K562 (cell line): ENCODE measurements around the gene ATF6B. TPM values are rescaled to one million over a fixed set of nuclear protein-coding genes. Genes with fewer than 3 reads are reported as not detected.

Experiments used
- JUND ChIP-seq, 2 experiments: IDR thresholded peaks; 2 replicates in 1 of 2; 3 replicates in 1 of 2; pipeline ENCODE4 v1.6.1; 2011; ENCODE audit warnings: borderline replicate concordance in 2 of 2, low read depth in 2 of 2, low read length in 2 of 2, improper control_type of control experiment in 1 of 2, missing biosample characterization in 1 of 2, missing genetic modification characterization in 1 of 2, missing genetic modification reagents in 1 of 2
- NCOA4 ChIP-seq: fragments of 450-650 bp; IDR thresholded peaks from 2 replicates; pipeline ENCODE4 v1.6.1; 2018; ENCODE audit warnings: mild to moderate bottlenecking; ENCODE audit not compliant: partially characterized antibody
- NONO ChIP-seq, 2 experiments: fragments of 200-400 bp in 1 of 2; fragments of 450-650 bp in 1 of 2; formaldehyde crosslinking in 1 of 2; IDR thresholded peaks; 2 replicates each; pipeline ENCODE4 v1.6.1; 2017; ENCODE audit warnings: low read depth in 2 of 2, mild to moderate bottlenecking in 2 of 2, moderate library complexity in 2 of 2, low read length in 1 of 2
- NR2C2 ChIP-seq, 2 experiments: fragments of 200-800 bp in 1 of 2; sonication (Bioruptor generic) in 1 of 2; sonication (generic) in 1 of 2; formaldehyde crosslinking in 1 of 2; IDR thresholded peaks; 2 replicates each; pipeline versions ENCODE4 v1.6.1 to v1.8.0; 2016 to 2022; ENCODE audit warnings: mild to moderate bottlenecking in 1 of 2, missing compliant biosample characterization in 1 of 2, missing genetic modification characterization in 1 of 2, missing genetic modification reagents in 1 of 2
- POLR2A ChIP-seq: fragments of 450-650 bp; conservative IDR thresholded peaks from 2 replicates; pipeline ENCODE4 v1.6.1; 2016
- POLR2B ChIP-seq: fragments of 450-650 bp; IDR thresholded peaks from 2 replicates; pipeline ENCODE4 v1.6.1; 2018; ENCODE audit warnings: low read depth; ENCODE audit not compliant: partially characterized antibody
- RBBP5 ChIP-seq: fragments of 200-600 bp; sonication (generic); IDR thresholded peaks from 2 replicates; pipeline ENCODE4 v1.6.1; 2012; ENCODE audit warnings: borderline replicate concordance, mild to moderate bottlenecking, low read length, control low read depth, inconsistent platforms; ENCODE audit not compliant: insufficient read depth, poor library complexity, severe bottlenecking
- RBM34 ChIP-seq: fragments of 200-400 bp; formaldehyde crosslinking; IDR thresholded peaks from 2 replicates; pipeline ENCODE4 v1.6.1; 2018; ENCODE audit warnings: low read length, borderline replicate concordance; ENCODE audit not compliant: insufficient read depth
- SMARCA4 ChIP-seq: fragments of 450-650 bp; IDR thresholded peaks from 2 replicates; pipeline ENCODE4 v1.6.1; 2016
- SMARCA5 ChIP-seq: fragments of 450-650 bp; IDR thresholded peaks from 2 replicates; pipeline ENCODE4 v1.6.1; 2016
- SPI1 ChIP-seq: IDR thresholded peaks from 2 replicates; pipeline ENCODE4 v1.6.1; 2011; ENCODE audit warnings: low read depth, low read length, control low read depth, borderline replicate concordance
- ZFP36 ChIP-seq: fragments of 150-350 bp; IDR thresholded peaks from 2 replicates; pipeline ENCODE4 v1.6.1; 2018; ENCODE audit warnings: low read length, low read depth; ENCODE audit not compliant: partially characterized antibody
- ZNF174 ChIP-seq: fragments of 250-450 bp; sonication (Bioruptor Pico); IDR thresholded peaks from 2 replicates; pipeline ENCODE4 v1.4.0; 2020; ENCODE audit warnings: mild to moderate bottlenecking
- ZNF175 ChIP-seq: fragments of 200-800 bp; sonication (Bioruptor generic); IDR thresholded peaks from 2 replicates; pipeline ENCODE4 v1.6.1; 2016; ENCODE audit warnings: low read depth, mild to moderate bottlenecking, missing genetic modification characterization, missing compliant biosample characterization
- ZNF766 ChIP-seq: fragments of 200-800 bp; sonication (Bioruptor generic); conservative IDR thresholded peaks from 2 replicates; pipeline ENCODE4 v1.6.1; 2016; ENCODE audit warnings: missing genetic modification characterization, missing compliant biosample characterization
- polyA plus RNA-seq, 8 experiments: library from polyadenylated mRNA; depleted of rRNA in 4 of 8; stranded (reverse) in 5 of 8; unstranded in 3 of 8; fragments of >200 nt; fragmentation: Nextera tagmentation in 2 of 8; fragmentation: Illumina TruSeq in 1 of 8; extraction: Ambion mirVana in 2 of 8; extraction: Trizol in 1 of 8; gene quantifications; 2 replicates each; pipeline versions ENCODE4 v1.2.1 to v1.2.3, GENCODE V29; 2011 to 2014; ENCODE audit warnings: inconsistent platforms in 1 of 8, missing spikeins in 1 of 8
- total RNA-seq, 7 experiments: library from RNA; depleted of rRNA in 6 of 7; stranded (reverse); fragments of >200 nt in 6 of 7; fragmentation: Illumina TruSeq in 2 of 7; extraction: Trizol in 2 of 7; gene quantifications; 2 replicates each; pipeline versions ENCODE4 v1.2.1 to v1.2.3, GENCODE V29; 2011 to 2021; ENCODE audit warnings: low replicate concordance in 1 of 7
- TF ChIP-seq, protein P1 (sequence below): fragments of 450-650 bp; IDR thresholded peaks from 2 replicates; pipeline ENCODE4 v1.6.1; 2016; ENCODE audit warnings: antibody characterized with exemption
- TF ChIP-seq, protein P2 (sequence below): fragments of 250-450 bp; sonication (Bioruptor Pico); IDR thresholded peaks from 2 replicates; pipeline ENCODE4 v1.9.0; 2021; ENCODE audit warnings: mild to moderate bottlenecking, inconsistent platforms
- TF ChIP-seq, protein P3 (sequence below): fragments of 450-650 bp; formaldehyde crosslinking; IDR thresholded peaks from 2 replicates; pipeline ENCODE4 v1.4.0; 2022; ENCODE audit warnings: missing genetic modification characterization
- TF ChIP-seq, protein P4 (sequence below): fragments of 250-450 bp; sonication (Bioruptor Pico); IDR thresholded peaks from 2 replicates; pipeline ENCODE4 v1.5.0; 2020; ENCODE audit warnings: mild to moderate bottlenecking, borderline replicate concordance

ATF6B gene
- total and polyA plus RNA-seq, 9 of the 15 experiments (the other 6 are each of a cell fraction or from before 2014, with no cell fraction given), result 20.7 to 131 (median 31.7) TPM

DNA sequence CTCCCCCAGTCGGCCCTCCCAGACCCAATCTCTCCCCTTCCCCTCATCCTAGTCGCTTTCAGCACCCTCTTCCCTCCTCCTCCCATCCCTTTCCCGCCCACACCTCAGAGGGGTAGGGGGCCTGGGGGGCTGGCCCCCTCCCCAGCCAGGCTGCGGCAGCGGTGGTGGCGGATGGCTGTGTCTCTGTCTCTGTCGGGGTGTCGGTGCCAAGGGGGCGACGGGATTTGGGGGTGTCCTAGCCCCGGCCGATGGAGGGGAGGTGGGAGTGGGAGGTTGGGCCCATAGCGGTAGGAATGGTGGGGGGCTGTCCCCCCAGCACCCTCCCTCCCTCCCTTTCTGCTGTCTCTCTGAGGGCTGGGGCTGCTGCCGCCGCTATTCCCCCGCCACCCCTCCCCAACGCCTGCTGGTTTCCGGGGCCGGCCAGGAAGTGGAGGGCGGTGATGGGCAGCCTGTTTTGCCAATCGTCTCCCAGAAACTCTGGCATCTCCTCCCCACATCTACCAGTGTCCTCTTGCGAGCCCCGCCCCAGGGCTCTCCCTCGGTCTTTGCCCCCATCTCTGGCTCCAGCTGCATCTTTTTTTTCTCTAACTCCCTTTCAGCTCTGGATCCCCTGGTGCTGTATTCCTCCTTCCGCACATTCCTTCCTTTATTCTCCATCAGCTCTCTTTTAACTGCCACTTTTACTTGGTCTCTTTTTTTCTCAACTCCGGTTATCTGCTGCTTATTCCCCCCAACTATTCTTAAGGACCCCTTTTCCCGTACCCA lies 47.8 kb upstream of the ATF6B start, which contains the start of gene AGPAT1 (continued):
- TF ChIP-seq, protein P1, sequence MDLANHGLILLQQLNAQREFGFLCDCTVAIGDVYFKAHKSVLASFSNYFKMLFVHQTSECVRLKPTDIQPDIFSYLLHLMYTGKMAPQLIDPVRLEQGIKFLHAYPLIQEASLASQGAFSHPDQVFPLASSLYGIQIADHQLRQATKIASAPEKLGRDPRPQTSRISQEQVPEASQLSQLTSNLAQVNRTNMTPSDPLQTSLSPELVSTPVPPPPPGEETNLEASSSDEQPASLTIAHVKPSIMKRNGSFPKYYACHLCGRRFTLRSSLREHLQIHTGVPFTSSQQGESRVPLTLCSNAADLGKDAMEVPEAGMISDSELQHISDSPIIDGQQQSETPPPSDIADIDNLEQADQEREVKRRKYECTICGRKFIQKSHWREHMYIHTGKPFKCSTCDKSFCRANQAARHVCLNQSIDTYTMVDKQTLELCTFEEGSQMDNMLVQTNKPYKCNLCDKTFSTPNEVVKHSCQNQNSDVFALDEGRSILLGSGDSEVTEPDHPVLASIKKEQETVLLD, result 0 out of 2 replicates have a peak, but pooled peaks have one; percentile 22
- TF ChIP-seq ZNF175 (CRISPR knock-in tag) (no peak), SPI1 (peak; percentile 41; the same call in 1 of the 2 replicates), ZNF174 (CRISPR knock-in tag) (0 out of 2 replicates have a peak, but pooled peaks have one; percentile 24), ZNF766 (no peak), SMARCA4 (peak; percentile 38), SMARCA5 (peak; percentile 77; the same call in 1 of the 2 replicates), JUND (IDR thresholded peaks at IDR 0.05; ENCODE audit: borderline replicate concordance, low read depth, low read length) (0 out of 2 replicates have a peak, but pooled peaks have one; percentile 22), JUND (tag; IDR thresholded peaks at IDR 0.05; ENCODE audit: borderline replicate concordance, low read depth, low read length) (peak; percentile 23; the same call in 1 of the 3 replicates), RBM34 (no peak), NONO (IDR thresholded peaks at IDR 0.05; ENCODE audit: low read depth in 2 of 2, low read length in 1 of 2) (no peak), ZFP36 (no peak), NR2C2 (CRISPR knock-in tag; IDR thresholded peaks at IDR 0.05) (no peak), NR2C2 (tag; IDR thresholded peaks at IDR 0.05) (peak; percentile 65; the same call in 1 of the 2 replicates), RBBP5 (peak; percentile 75), NCOA4 (peak; percentile 73), POLR2A (peak; percentile 71), POLR2B (peak; percentile 44)
- TF ChIP-seq, protein P2, sequence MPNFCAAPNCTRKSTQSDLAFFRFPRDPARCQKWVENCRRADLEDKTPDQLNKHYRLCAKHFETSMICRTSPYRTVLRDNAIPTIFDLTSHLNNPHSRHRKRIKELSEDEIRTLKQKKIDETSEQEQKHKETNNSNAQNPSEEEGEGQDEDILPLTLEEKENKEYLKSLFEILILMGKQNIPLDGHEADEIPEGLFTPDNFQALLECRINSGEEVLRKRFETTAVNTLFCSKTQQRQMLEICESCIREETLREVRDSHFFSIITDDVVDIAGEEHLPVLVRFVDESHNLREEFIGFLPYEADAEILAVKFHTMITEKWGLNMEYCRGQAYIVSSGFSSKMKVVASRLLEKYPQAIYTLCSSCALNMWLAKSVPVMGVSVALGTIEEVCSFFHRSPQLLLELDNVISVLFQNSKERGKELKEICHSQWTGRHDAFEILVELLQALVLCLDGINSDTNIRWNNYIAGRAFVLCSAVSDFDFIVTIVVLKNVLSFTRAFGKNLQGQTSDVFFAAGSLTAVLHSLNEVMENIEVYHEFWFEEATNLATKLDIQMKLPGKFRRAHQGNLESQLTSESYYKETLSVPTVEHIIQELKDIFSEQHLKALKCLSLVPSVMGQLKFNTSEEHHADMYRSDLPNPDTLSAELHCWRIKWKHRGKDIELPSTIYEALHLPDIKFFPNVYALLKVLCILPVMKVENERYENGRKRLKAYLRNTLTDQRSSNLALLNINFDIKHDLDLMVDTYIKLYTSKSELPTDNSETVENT (CRISPR knock-in tag), result 0 out of 2 replicates have a peak, but pooled peaks have one; percentile 50
- TF ChIP-seq, protein P3, sequence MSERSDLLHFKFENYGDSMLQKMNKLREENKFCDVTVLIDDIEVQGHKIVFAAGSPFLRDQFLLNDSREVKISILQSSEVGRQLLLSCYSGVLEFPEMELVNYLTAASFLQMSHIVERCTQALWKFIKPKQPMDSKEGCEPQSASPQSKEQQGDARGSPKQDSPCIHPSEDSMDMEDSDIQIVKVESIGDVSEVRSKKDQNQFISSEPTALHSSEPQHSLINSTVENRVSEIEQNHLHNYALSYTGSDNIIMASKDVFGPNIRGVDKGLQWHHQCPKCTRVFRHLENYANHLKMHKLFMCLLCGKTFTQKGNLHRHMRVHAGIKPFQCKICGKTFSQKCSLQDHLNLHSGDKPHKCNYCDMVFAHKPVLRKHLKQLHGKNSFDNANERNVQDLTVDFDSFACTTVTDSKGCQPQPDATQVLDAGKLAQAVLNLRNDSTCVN (CRISPR knock-in tag), result 0 out of 2 replicates have a peak, but pooled peaks have one; percentile 20
- TF ChIP-seq, protein P4, sequence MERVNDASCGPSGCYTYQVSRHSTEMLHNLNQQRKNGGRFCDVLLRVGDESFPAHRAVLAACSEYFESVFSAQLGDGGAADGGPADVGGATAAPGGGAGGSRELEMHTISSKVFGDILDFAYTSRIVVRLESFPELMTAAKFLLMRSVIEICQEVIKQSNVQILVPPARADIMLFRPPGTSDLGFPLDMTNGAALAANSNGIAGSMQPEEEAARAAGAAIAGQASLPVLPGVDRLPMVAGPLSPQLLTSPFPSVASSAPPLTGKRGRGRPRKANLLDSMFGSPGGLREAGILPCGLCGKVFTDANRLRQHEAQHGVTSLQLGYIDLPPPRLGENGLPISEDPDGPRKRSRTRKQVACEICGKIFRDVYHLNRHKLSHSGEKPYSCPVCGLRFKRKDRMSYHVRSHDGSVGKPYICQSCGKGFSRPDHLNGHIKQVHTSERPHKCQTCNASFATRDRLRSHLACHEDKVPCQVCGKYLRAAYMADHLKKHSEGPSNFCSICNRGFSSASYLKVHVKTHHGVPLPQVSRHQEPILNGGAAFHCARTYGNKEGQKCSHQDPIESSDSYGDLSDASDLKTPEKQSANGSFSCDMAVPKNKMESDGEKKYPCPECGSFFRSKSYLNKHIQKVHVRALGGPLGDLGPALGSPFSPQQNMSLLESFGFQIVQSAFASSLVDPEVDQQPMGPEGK (CRISPR knock-in tag), result 0 out of 2 replicates have a peak, but pooled peaks have one; percentile 36
